CD4-positive, CD25-positive, alpha-beta regulatory T cell (primary cell): ENCODE measurements around the gene CHPF. TPM values are rescaled to one million over a fixed set of nuclear protein-coding genes. Genes with fewer than 3 reads are reported as not detected.
A peak's percentile ranks its signal among the peaks of the same experiment; 100 is the strongest.

ENCODE experiments used
- ATAC-seq, 2 donors: fragments of 150-1000 bp; cut with Tn5 transposase; one replicate each; pipeline ENCODE4 v1.10.0; 2021; ENCODE audit warnings: low read depth in 2 of 2, moderate number of reproducible peaks in 2 of 2, moderate library complexity in 1 of 2
- DNase-seq, 3 donors: peaks; one replicate each; pipeline versions ENCODE4 v3.0.0 to v3.0.0-alpha.2; 2012 to 2022; ENCODE audit warnings: mixed read lengths in 1 of 3
- H3K27ac ChIP-seq: one replicate; pipeline ENCODE4 v1.7.0; 2013; ENCODE audit warnings: mild to moderate bottlenecking, low read length; ENCODE audit not compliant: insufficient read depth, poor library complexity, severe bottlenecking
- H3K27me3 ChIP-seq: one replicate; pipeline ENCODE4 v1.7.0; 2013; ENCODE audit warnings: low read length; ENCODE audit not compliant: control insufficient read depth, insufficient read depth
- H3K36me3 ChIP-seq: one replicate; pipeline ENCODE4 v1.7.0; 2013; ENCODE audit warnings: mild to moderate bottlenecking, low read length, moderate library complexity; ENCODE audit not compliant: control insufficient read depth, insufficient read depth
- H3K4me1 ChIP-seq: 2 replicates; pipeline ENCODE4 v1.7.0; 2013; ENCODE audit warnings: mild to moderate bottlenecking, low read length; ENCODE audit not compliant: insufficient read depth, control insufficient read depth, poor library complexity, severe bottlenecking
- H3K4me3 ChIP-seq: one replicate; pipeline ENCODE4 v1.7.0; 2013; ENCODE audit warnings: low read depth, mild to moderate bottlenecking, low read length, moderate library complexity
- H3K9me3 ChIP-seq, 2 experiments: 1 replicate in 1 of 2; 2 replicates in 1 of 2; pipeline ENCODE4 v1.7.0; 2013; ENCODE audit warnings: low read length in 2 of 2, mild to moderate bottlenecking in 1 of 2, moderate library complexity in 1 of 2; ENCODE audit not compliant: control insufficient read depth in 2 of 2
- H3K27ac Mint-ChIP-seq, 3 donors: one replicate each; pipeline ENCODE4 v1.8.0; 2020 to 2022; ENCODE audit warnings: mild to moderate bottlenecking in 3 of 3, mixed read lengths in 3 of 3, moderate library complexity in 2 of 3
- H3K27me3 Mint-ChIP-seq: one replicate; pipeline ENCODE4 v1.8.0; 2022; ENCODE audit warnings: mild to moderate bottlenecking, mixed read lengths
- H3K36me3 Mint-ChIP-seq: one replicate; pipeline ENCODE4 v1.8.0; 2020; ENCODE audit warnings: mixed read lengths
- H3K4me1 Mint-ChIP-seq, 4 donors: one replicate each; pipeline ENCODE4 v1.8.0; 2020 to 2022; ENCODE audit warnings: mixed read lengths in 4 of 4, mild to moderate bottlenecking in 1 of 4
- H3K4me3 Mint-ChIP-seq, 4 donors: one replicate each; pipeline ENCODE4 v1.8.0; 2020 to 2022; ENCODE audit warnings: mild to moderate bottlenecking in 4 of 4, mixed read lengths in 4 of 4, moderate library complexity in 3 of 4
- H3K9me3 Mint-ChIP-seq, 7 donors: one replicate each; pipeline ENCODE4 v1.8.0; 2020 to 2022; ENCODE audit warnings: mixed read lengths in 7 of 7, mild to moderate bottlenecking in 3 of 7, moderate library complexity in 2 of 7
- polyA plus RNA-seq, 4 donors: library from polyadenylated mRNA; unstranded; fragments of 300-500 nt; fragmentation: Illumina TruSeq; gene quantifications; one replicate each; pipeline ENCODE4 v1.2.3, GENCODE V29; 2021
- total RNA-seq: library from RNA; stranded (reverse); gene quantifications from one replicate; pipeline ENCODE4 v1.2.3, GENCODE V29; 2022

The CHPF gene
- total and polyA plus RNA-seq, 5 donors from 2014 or later = 3.0 to 6.6 (median 4.5) TPM

GRCh38 chr2:219510512-219511135 is 33.0 kb downstream of the CHPF start:
- Mint-ChIP-seq H3K4me3 (peak overlapping the region in 2 of 4 donors; percentile 60 to 70), H3K27ac (no peak overlapping the region), H3K4me1 (peaks cover 0 to 28% (median 15%) of the 10 kb centered on the region in 4 donors), H3K36me3 (peaks cover 10% of the 10 kb centered on the region), H3K27me3 (peaks cover 59% of the 10 kb centered on the region), H3K9me3 (no peaks in the 10 kb centered on the region)
- peaks cover 15% of the 10 kb centered on the region for H3K4me1 ChIP-seq
- ATAC-seq (no peak), DNase-seq (no peak)
- H3K27me3 ChIP-seq = peaks cover 2% of the 10 kb centered on the region
- H3K36me3 ChIP-seq = peaks cover 8% of the 10 kb centered on the region
- H3K27ac ChIP-seq = no peak overlapping the region
- H3K9me3 ChIP-seq = no peaks in the 10 kb centered on the region
- H3K4me3 ChIP-seq = no peak overlapping the region

GRCh38 chr2:219509780-219510511 is 33.7 kb downstream of the CHPF start:
- DNase-seq (peak; percentile 28 to 39 (median 35)), ATAC-seq (peak; percentile 70 to 73)
- Mint-ChIP-seq H3K4me1 (peaks cover 0 to 27% (median 15%) of the 10 kb centered on the region in 4 donors), H3K36me3 (peaks cover 10% of the 10 kb centered on the region), H3K9me3 (no peaks in the 10 kb centered on the region), H3K27ac (no peak overlapping the region), H3K27me3 (peaks cover 57% of the 10 kb centered on the region), H3K4me3 (peak overlapping the region in 3 of 4 donors; percentile 50 to 70 (median 68))
- H3K36me3 ChIP-seq = peaks cover 8% of the 10 kb centered on the region
- H3K27me3 ChIP-seq = peaks cover 2% of the 10 kb centered on the region
- H3K4me3 ChIP-seq = no peak overlapping the region
- H3K4me1 ChIP-seq = peaks cover 15% of the 10 kb centered on the region
- no peak overlapping the region for H3K27ac ChIP-seq
- H3K9me3 ChIP-seq = no peaks in the 10 kb centered on the region

GRCh38 chr2:219508971-219509779 is 34.4 kb downstream of the CHPF start:
- Histone ChIP-seq H3K27me3 (peaks cover 2% of the 10 kb centered on the region), H3K9me3 (no peaks in the 10 kb centered on the region), H3K4me3 (no peak overlapping the region), H3K27ac (no peak overlapping the region), H3K4me1 (peaks cover 12% of the 10 kb centered on the region), H3K36me3 (peaks cover 15% of the 10 kb centered on the region)
- Mint-ChIP-seq H3K27ac (no peak overlapping the region), H3K4me3 (peak overlapping the region in 3 of 4 donors; percentile 50 to 70 (median 68)), H3K36me3 (peaks cover 17% of the 10 kb centered on the region), H3K27me3 (peaks cover 53% of the 10 kb centered on the region), H3K9me3 (no peaks in the 10 kb centered on the region), H3K4me1 (peaks cover 0 to 27% (median 15%) of the 10 kb centered on the region in 4 donors)
- DNase-seq (no peak), ATAC-seq (peak; percentile 9 to 20)

- no peak overlapping the region for H3K4me3 ChIP-seq
- no peaks in the 10 kb centered on the region for H3K9me3 ChIP-seq
- ATAC-seq = no peak
- H3K4me3 Mint-ChIP-seq = no peak overlapping the region
- no peak for DNase-seq
- peaks cover 18% of the 10 kb centered on the region for H3K36me3 ChIP-seq
- no peak overlapping the region for H3K27ac Mint-ChIP-seq
- H3K27ac ChIP-seq = no peak overlapping the region
- peaks cover 25% of the 10 kb centered on the region for H3K36me3 Mint-ChIP-seq
- peaks cover 0 to 21% (median 12%) of the 10 kb centered on the region in 4 donors for H3K4me1 Mint-ChIP-seq
- H3K27me3 ChIP-seq = peaks cover 2% of the 10 kb centered on the region
- peaks cover 8% of the 10 kb centered on the region for H3K4me1 ChIP-seq
- H3K9me3 Mint-ChIP-seq = no peaks in the 10 kb centered on the region
- peaks cover 45% of the 10 kb centered on the region for H3K27me3 Mint-ChIP-seq
These were observed 35.2 kb downstream of the CHPF start for GRCh38 chr2:219508444-219508734.

- no peaks in the 10 kb centered on the region for H3K9me3 Mint-ChIP-seq
- H3K27me3 Mint-ChIP-seq = peaks cover 39% of the 10 kb centered on the region
- no peaks in the 10 kb centered on the region for H3K9me3 ChIP-seq
- peak overlapping the region in 1 of 4 donors; percentile 51 for H3K4me3 Mint-ChIP-seq
- peaks cover 26% of the 10 kb centered on the region for H3K36me3 Mint-ChIP-seq
- no peak overlapping the region for H3K27ac Mint-ChIP-seq
- DNase-seq (no peak), ATAC-seq (no peak)
- no peak overlapping the region for H3K27ac ChIP-seq
- peaks cover 2% of the 10 kb centered on the region for H3K27me3 ChIP-seq
- H3K4me1 Mint-ChIP-seq = peaks cover 0 to 17% (median 10%) of the 10 kb centered on the region in 4 donors
- no peak overlapping the region for H3K4me3 ChIP-seq
- H3K36me3 ChIP-seq = peaks cover 18% of the 10 kb centered on the region
- peaks cover 8% of the 10 kb centered on the region for H3K4me1 ChIP-seq
These were observed 35.8 kb downstream of the CHPF start for GRCh38 chr2:219507581-219508443.

GRCh38 chr2:219506802-219507526 is 36.6 kb downstream of the CHPF start:
- peaks cover 18% of the 10 kb centered on the region for H3K36me3 ChIP-seq
- Mint-ChIP-seq H3K9me3 (no peaks in the 10 kb centered on the region), H3K4me1 (peaks cover 0 to 17% (median 7%) of the 10 kb centered on the region in 4 donors), H3K27me3 (peaks cover 38% of the 10 kb centered on the region), H3K27ac (no peak overlapping the region), H3K36me3 (peaks cover 26% of the 10 kb centered on the region), H3K4me3 (no peak overlapping the region)
- ATAC-seq (no peak), DNase-seq (no peak)
- no peak overlapping the region for H3K4me3 ChIP-seq
- no peak overlapping the region for H3K27ac ChIP-seq
- H3K9me3 ChIP-seq = no peaks in the 10 kb centered on the region
- no peaks in the 10 kb centered on the region for H3K27me3 ChIP-seq
- peaks cover 8% of the 10 kb centered on the region for H3K4me1 ChIP-seq
